Measurements from ENCODE around the gene MCCC2. TPM values are rescaled to one million over a fixed set of nuclear protein-coding genes. Genes with fewer than 3 reads are reported as not detected.

Gene MCCC2
- total RNA-seq, 4 donors from 2014 or later: 31.5 to 46.9 (median 37.6) TPM

GRCh38 chr5:71582945-71583584 is 4.1 kb upstream of the MCCC2 start:
- Histone ChIP-seq H3K27me3 (no peaks in the 10 kb centered on the region), H3K4me1 (peaks cover 0 to 11% (median 5%) of the 10 kb centered on the region in 4 donors), H3K36me3 (peaks cover 0 to 6% (median 0%) of the 10 kb centered on the region in 3 donors), H3K9me3 (no peaks in the 10 kb centered on the region), H3K4me3 (no peak overlapping the region), H3K27ac (no peak overlapping the region)
- WGBS, 2 donors: 75 to 83% methylated on average over 4 of the region's 4 CpGs
- no peak for DNase-seq (ENCODE audit: low spot score in 2 of 2)
- TF ChIP-seq EP300 (IDR thresholded peaks at IDR 0.05) (no peak), CTCF (IDR thresholded peaks at IDR 0.05) (no peak), POLR2A (IDR thresholded peaks at IDR 0.05) (no peak)

GRCh38 chr5:71586052-71586940 is 844 bp upstream of the MCCC2 start:
- peaks cover 0 to 36% (median 12%) of the 10 kb centered on the region in 4 donors for H3K4me1 ChIP-seq
- peak overlapping the region; percentile 71 to 90 (median 86) for H3K4me3 ChIP-seq
- WGBS, 2 donors: 81 to 86% methylated on average over 22 of the region's 22 CpGs
- peak overlapping the region; percentile 61 to 92 (median 84) for H3K27ac ChIP-seq
- no peak for DNase-seq (ENCODE audit: low spot score in 2 of 2)
- TF ChIP-seq CTCF (IDR thresholded peaks at IDR 0.05) (no peak), POLR2A (IDR thresholded peaks at IDR 0.05) (no peak), EP300 (IDR thresholded peaks at IDR 0.05) (no peak)
- no peaks in the 10 kb centered on the region for H3K27me3 ChIP-seq
- no peaks in the 10 kb centered on the region for H3K36me3 ChIP-seq
- H3K9me3 ChIP-seq: no peaks in the 10 kb centered on the region

GRCh38 chr5:71587766-71588532 is 809 bp downstream of the MCCC2 start:
- Histone ChIP-seq H3K4me3 (peak overlapping the region; percentile 71 to 90 (median 86)), H3K27me3 (no peaks in the 10 kb centered on the region), H3K9me3 (no peaks in the 10 kb centered on the region), H3K4me1 (peaks cover 0 to 36% (median 12%) of the 10 kb centered on the region in 4 donors), H3K36me3 (no peaks in the 10 kb centered on the region), H3K27ac (peak overlapping the region; percentile 61 to 92 (median 84))
- TF ChIP-seq POLR2A (IDR thresholded peaks at IDR 0.05): no peak
- TF ChIP-seq EP300 (IDR thresholded peaks at IDR 0.05): no peak
- no peak for TF ChIP-seq CTCF (IDR thresholded peaks at IDR 0.05)
- 70 to 75% methylated on average over 19 of the region's 19 CpGs for WGBS, 2 donors
- DNase-seq (ENCODE audit: low spot score in 2 of 2): no peak

- H3K4me3 ChIP-seq: no peak overlapping the region
These were observed 1.4 kb downstream of the MCCC2 start for GRCh38 chr5:71588533-71588885.

GRCh38 chr5:71589903-71590302 is 2.8 kb downstream of the MCCC2 start:
- TF ChIP-seq CTCF (IDR thresholded peaks at IDR 0.05) (no peak), POLR2A (IDR thresholded peaks at IDR 0.05) (no peak)
- DNase-seq (ENCODE audit: low spot score in 2 of 2): no peak
- Histone ChIP-seq H3K4me1 (peaks cover 0 to 36% (median 12%) of the 10 kb centered on the region in 4 donors), H3K36me3 (peaks cover 0 to 12% (median 0%) of the 10 kb centered on the region in 3 donors), H3K27ac (no peak overlapping the region), H3K4me3 (no peak overlapping the region), H3K9me3 (no peaks in the 10 kb centered on the region), H3K27me3 (no peaks in the 10 kb centered on the region)
- WGBS, 2 donors: 64 to 74% methylated on average over 2 of the region's 2 CpGs

More at GRCh38 chr5:71588533-71588885, 1.4 kb downstream of the MCCC2 start:
- Histone ChIP-seq H3K36me3 (peaks cover 0 to 3% (median 0%) of the 10 kb centered on the region in 3 donors), H3K9me3 (no peaks in the 10 kb centered on the region), H3K27ac (no peak overlapping the region), H3K27me3 (no peaks in the 10 kb centered on the region), H3K4me1 (peaks cover 0 to 36% (median 12%) of the 10 kb centered on the region in 4 donors)
- TF ChIP-seq POLR2A (IDR thresholded peaks at IDR 0.05) (no peak), EP300 (IDR thresholded peaks at IDR 0.05) (no peak)
- DNase-seq (ENCODE audit: low spot score in 2 of 2): no peak
- WGBS, 2 donors: 91 to 97% methylated on average over 2 of the region's 2 CpGs

Data from tibial nerve (tissue), 4 donors.